Neural progenitor cell (in vitro differentiated cells): ENCODE measurements around the gene EMP1.

ENCODE experiments used
- CTCF ChIP-seq: fragments of 200-600 bp; sonication (generic); IDR thresholded peaks from 2 replicates; pipeline ENCODE4 v1.5.1; 2017; ENCODE audit warnings: antibody characterized with exemption, mild to moderate bottlenecking
- EZH2 ChIP-seq: fragments of 200-600 bp; sonication (generic); IDR thresholded peaks from 2 replicates; pipeline ENCODE4 v1.6.1; 2017; ENCODE audit warnings: antibody characterized with exemption, mild to moderate bottlenecking, moderate library complexity
- EZH2phosphoT487 ChIP-seq: fragments of 200-600 bp; sonication (generic); IDR thresholded peaks from 2 replicates; pipeline ENCODE4 v1.6.1; 2017; ENCODE audit warnings: antibody characterized with exemption

- TF ChIP-seq CTCF = no peak
- TF ChIP-seq EZH2 = no peak
- no peak for TF ChIP-seq EZH2phosphoT487
These were observed 34.0 kb downstream of the EMP1 start for GRCh38 chr12:13230500-13230899.
